ENCODE measurements around the gene PKHD1.

PKHD1 gene

GRCh38 chr6:51675020-51675921 is 412.1 kb downstream of the PKHD1 start:
- no peak for DNase-seq

GRCh38 chr6:51663525-51663924 is 423.9 kb downstream of the PKHD1 start:
- DNase-seq = no peak

GRCh38 chr6:51660767-51661166 is 426.6 kb downstream of the PKHD1 start:
- no peak for DNase-seq

- DNase-seq = no peak
Observed at GRCh38 chr6:51657491-51657890, 429.9 kb downstream of the PKHD1 start.

DNA sequence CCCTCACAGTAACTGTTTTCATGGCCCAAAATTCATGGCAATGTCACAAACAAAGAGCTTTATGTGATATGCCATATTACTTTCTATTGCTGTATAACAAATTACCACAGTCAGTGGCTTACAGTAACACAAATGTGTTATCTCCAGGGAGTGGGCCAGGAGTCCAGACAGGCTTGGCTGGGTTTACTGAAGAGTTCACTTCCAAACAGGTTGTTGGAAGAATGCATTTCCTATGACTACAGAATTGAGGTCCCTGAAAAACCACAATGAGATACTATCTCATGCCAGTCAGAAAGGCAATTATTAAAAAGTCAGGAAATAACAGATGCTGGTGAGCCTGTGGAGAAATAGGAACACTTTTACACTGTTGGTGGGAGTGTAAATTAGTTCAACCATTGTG is 431.9 kb downstream of the PKHD1 start:
- DNase-seq = no peak

DNA sequence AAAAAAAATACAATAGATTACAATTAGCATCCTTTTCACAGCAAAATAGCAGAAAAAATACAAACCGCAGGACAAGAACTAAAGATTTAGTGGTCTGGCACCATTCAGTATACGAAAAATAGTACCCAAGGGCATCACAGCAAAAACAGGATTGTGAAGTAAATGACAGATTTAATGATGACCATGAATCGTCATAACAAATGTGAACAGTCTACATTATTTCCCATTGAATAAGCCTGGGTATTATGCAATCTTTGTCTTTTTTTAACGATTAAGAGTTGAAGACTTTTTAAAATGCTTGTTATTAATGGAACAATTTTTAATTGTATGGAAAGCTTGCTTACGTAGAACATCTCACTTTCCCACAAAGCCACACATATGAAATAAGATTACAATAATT is 432.8 kb downstream of the PKHD1 start:
- DNase-seq = no peak

DNA sequence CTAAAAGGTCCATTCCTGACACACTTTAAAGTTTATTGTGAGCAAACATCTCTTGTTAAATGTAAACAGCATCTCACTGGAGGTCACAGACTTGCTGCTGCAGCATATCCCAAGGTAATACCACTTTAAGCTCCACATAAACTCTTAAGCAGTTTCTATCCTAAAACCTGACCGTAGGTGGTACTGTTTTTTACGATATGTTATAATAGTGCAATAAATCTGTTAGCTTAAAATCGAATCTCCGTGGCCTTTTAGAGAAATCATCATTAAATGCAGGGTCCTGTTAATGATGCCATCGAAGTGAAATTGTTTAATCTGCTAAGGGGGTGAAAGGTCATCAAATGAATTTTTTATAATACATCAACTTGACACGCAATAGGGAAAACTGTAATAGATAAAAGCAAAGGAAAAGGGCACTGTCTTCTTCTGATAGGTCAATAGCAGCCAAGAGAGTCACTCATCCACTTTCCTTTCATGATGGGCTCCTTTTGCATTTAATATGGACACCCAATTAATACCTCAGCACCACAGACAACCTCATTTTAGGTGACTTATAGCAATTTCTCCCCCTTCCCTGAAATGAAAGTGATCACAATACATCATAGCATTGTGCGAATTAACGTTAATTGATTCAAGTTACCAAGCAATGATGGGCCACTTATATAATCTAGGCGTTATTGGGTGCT is 436.1 kb downstream of the PKHD1 start:
- no peak for DNase-seq

GRCh38 chr6:51648774-51649173 is 438.6 kb downstream of the PKHD1 start:
- DNase-seq = no peak

DNA sequence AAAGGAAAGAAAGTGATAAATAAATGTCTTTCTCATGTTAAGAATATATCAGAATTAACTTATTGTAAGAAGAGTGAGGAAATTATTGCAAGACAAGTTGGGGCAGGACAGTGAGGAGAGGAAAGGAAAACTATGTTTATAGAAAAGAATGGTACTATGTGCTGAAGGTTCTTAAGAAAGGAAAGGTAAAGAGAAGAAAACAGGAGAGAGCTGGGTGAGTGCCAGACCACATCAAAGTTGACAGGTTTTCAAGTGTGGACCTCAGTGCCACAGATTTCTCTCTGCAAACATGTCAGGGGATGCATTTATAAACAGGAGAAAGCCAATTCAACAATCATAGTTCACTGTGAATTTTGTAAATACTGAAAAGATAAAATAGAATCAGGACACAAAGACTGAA is 439.2 kb downstream of the PKHD1 start:
- no peak for DNase-seq

DNA sequence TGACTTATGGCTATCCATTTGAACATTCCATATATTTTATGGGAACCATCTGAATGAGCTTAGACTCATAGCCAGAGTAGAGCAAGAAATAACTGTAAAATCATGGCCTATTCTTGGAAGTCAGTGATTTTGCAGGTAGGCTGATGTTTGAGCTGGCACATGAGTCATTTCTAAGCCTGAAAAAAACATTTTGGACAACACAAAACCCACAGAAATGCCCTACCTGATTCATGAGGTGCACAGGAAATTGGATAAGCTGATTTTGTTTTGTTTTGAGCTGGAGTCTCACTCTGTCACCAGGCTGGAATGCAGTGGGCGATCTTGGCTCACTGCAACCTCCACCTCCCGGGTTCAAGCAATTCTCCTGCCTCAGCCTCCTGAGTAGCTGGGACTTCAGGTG is 443.0 kb downstream of the PKHD1 start:
- no peak for DNase-seq

GRCh38 chr6:51640021-51640420 is 447.4 kb downstream of the PKHD1 start:
- DNase-seq = no peak

DNA sequence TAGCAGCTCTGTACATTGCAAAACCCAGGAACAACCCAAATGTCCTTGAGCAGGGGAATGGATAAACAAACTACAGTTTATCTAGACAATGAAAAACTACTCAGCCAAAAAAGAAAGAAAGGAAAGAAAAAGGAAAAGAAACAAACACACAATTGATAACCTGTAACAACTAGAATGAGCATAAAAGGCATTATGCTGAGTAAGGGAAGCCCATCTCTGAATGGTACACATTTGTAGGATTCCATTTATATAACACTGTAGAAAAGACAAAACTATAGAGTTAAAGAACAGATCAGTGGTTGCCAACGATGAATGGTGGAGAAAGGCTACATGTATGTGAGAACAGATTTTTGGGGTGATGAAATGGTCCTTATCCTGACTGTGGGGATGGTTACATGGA is 454.0 kb downstream of the PKHD1 start:
- DNase-seq = no peak

DNA sequence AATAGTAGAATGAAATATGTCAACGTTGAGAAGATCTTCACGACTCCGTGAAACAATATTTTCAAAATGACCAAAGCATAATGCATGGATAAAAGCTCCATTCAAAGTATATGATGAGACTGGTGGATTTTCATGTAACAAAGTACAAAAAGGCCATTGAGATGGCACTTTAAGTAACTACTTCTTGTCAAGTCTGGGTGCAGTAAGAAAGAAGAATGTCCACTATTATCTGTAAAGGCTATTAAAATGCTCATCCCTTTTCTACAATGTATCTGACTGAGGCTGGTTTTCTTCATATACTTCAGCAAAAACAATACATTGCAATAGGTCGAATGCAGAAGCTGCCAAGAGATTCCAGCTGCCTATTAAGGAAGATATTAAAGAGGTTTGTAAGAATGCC is 457.4 kb downstream of the PKHD1 start:
- DNase-seq = no peak

- no peak for DNase-seq
Observed at GRCh38 chr6:51626391-51626790, 461.0 kb downstream of the PKHD1 start.

GRCh38 chr6:51625566-51625965 is 461.8 kb downstream of the PKHD1 start:
- DNase-seq = no peak

- no peak for DNase-seq
Observed at GRCh38 chr6:51620971-51621370, 466.4 kb downstream of the PKHD1 start.

DNA sequence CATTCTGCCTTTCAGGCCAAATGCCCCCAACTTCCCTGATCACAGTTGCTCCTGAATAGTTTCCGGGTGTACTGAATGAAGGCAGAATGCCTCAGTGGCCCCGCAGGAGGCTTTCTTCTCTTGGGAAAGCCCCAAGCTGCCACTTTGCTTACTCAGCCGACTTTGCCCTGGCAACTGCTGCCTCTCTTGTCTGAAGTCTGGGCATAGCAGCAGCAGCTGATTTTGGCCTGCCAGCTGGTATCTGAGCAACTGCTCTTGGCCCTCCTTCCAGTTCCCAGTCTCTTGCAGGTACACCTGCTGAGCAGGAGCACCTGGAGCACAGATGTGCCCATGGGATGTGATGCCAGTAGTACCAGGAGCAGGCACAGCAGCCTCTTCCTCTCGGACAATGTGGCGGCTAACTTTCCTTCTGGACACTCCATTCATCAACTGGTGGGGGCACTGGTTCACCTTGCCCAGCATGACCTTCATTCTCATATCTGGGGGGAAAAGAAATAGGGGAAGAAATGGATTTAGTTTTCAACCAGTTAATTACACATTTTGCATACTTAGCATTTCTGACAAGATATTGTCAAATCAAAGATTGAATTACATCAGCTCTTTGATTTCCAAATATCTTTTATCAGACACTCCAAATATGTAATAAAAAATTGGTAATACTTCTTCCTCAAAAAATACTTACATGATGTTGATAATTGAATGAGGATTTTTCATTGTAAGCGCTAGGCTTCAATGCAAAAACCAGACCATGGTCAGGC is 468.2 kb downstream of the PKHD1 start:
- DNase-seq = no peak

- DNase-seq = peak in 2 of 4 experiments; percentile 3 to 13
Observed at GRCh38 chr6:51618563-51618962, 468.9 kb downstream of the PKHD1 start.

- DNase-seq = no peak
Observed at GRCh38 chr6:51617751-51618150, 469.7 kb downstream of the PKHD1 start.

- no peak for DNase-seq
Observed at GRCh38 chr6:51616243-51616642, 471.2 kb downstream of the PKHD1 start.

DNA sequence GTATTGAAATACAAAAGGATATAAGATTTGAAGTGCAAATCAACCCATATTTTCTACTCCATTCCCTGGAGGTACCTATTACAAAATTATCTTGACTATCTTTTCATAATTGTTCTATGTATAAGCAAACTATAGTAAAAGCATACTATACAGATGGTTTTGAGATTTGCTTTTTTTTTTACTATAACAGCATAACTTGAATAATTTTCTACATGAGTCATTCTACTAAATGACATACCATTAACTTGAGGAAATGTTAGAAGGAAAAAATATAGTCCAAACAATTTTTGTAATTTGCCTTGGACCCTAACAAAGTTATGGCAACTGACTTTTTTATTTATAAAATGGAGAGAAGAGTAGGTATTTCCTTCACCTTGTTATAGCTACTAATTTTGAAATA is 472.7 kb downstream of the PKHD1 start:
- DNase-seq = no peak

DNA sequence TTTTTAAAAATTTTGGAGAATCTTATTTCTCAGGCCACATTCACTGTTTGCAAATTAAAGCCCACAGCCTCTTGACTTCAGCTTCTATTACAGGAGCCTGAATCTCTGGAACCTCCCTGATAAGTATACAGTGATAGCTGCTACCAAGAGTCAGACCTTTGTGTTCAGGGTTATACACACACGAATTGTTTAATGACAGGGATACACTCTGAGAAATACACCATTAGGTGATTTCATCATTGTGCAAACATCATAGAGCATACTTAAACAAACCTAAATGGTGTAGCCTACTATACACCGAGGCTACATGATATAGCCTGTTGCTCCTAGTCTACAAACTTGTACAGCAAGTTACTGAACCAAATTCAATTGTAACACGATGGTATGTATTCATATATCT is 473.9 kb downstream of the PKHD1 start:
- DNase-seq = no peak

GRCh38 chr6:51608932-51609331 is 478.5 kb downstream of the PKHD1 start:
- DNase-seq = no peak

All from suppressor macrophage (primary cell).